Activated CD4-positive, alpha-beta T cell treated with anti-CD3 and anti-CD28 coated beads, Interleukin-2, amount 50 U/mL, for 1 hour (primary cell): Measurements from ENCODE around the gene CKM.

Source experiments
- DNase-seq: peaks from one replicate; pipeline ENCODE4 v3.0.0-alpha.2; 2020

Gene CKM

GRCh38 chr19:45322744-45323281 lies at the start of gene CKM:
Gene CKM (minus strand): TSS chr19:45322875. CDS start chr19:45319713, 3,162 bp downstream.
- DNase-seq, result no peak

GRCh38 chr19:45370410-45371204 lies 47.9 kb upstream of the CKM start, which contains the start of gene ERCC2:
Gene ERCC2 (minus strand): TSS chr19:45370573. CDS start chr19:45370540, 33 bp downstream.
- peak; percentile 100 for DNase-seq

GRCh38 chr19:45368737-45369340 lies 46.2 kb upstream of the CKM start:
- DNase-seq, result no peak

GRCh38 chr19:45368127-45368526 lies 45.5 kb upstream of the CKM start:
- no peak for DNase-seq

- DNase-seq, result no peak
These were observed 42.0 kb upstream of the CKM start for GRCh38 chr19:45364696-45365095.

- no peak for DNase-seq
These were observed 41.3 kb upstream of the CKM start for GRCh38 chr19:45363861-45364459.

- DNase-seq, result no peak
These were observed 39.6 kb upstream of the CKM start for GRCh38 chr19:45362291-45362690.

- no peak for DNase-seq
These were observed 38.9 kb upstream of the CKM start for GRCh38 chr19:45361608-45362007.

GRCh38 chr19:45358213-45358792 lies 35.6 kb upstream of the CKM start:
- no peak for DNase-seq

- no peak for DNase-seq
These were observed 34.7 kb upstream of the CKM start for GRCh38 chr19:45357445-45357783.

- DNase-seq, result no peak
These were observed 34.2 kb upstream of the CKM start for GRCh38 chr19:45356760-45357444.

- no peak for DNase-seq
These were observed 33.2 kb upstream of the CKM start for GRCh38 chr19:45355910-45356309.

GRCh38 chr19:45355402-45355801 lies 32.7 kb upstream of the CKM start:
- no peak for DNase-seq

- no peak for DNase-seq
These were observed 31.7 kb upstream of the CKM start for GRCh38 chr19:45354241-45354842.

GRCh38 chr19:45352914-45353796 lies 30.5 kb upstream of the CKM start:
- no peak for DNase-seq

GRCh38 chr19:45352471-45352870 lies 29.8 kb upstream of the CKM start:
- no peak for DNase-seq

- no peak for DNase-seq
These were observed 29.4 kb upstream of the CKM start for GRCh38 chr19:45352062-45352461.

- DNase-seq, result no peak
These were observed 28.8 kb upstream of the CKM start for GRCh38 chr19:45351401-45351952.

GRCh38 chr19:45350477-45351058 lies 27.9 kb upstream of the CKM start:
- no peak for DNase-seq

GRCh38 chr19:45349430-45349941 lies 26.8 kb upstream of the CKM start:
- DNase-seq, result no peak

- DNase-seq, result no peak
These were observed 26.4 kb upstream of the CKM start for GRCh38 chr19:45349126-45349415.
